ENCODE measurements around the gene NFIC. TPM values are rescaled to one million over a fixed set of nuclear protein-coding genes. Genes with fewer than 3 reads are reported as not detected.

NFIC gene
- total RNA-seq, 4 donors from 2014 or later, result 55.7 to 84.5 (median 65.5) TPM

DNA sequence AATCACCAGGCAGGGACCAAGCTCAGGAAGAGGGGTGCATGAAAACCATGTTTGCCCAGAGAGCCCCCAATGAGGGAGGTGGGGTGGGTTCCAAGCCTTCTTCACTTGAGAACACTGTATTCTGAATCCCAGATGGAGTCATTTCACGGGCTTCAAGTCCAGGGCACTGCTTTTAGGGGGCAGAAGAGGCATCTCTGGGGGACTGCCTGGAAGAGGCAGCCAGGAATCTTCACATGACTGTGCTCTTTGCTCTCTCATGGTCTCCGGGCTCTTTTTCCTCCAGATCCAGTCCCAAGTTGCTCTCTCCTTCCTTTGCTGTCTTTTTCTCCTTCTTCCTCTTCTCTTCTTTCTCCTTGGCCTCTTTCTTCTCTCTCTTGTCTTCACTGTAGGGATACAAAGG, 108.2 kb downstream of the NFIC start:
- ATAC-seq (ENCODE audit: low FRiP score) (no peak), DNase-seq (ENCODE audit: low spot score) (no peak)
- TF ChIP-seq, protein P1, sequence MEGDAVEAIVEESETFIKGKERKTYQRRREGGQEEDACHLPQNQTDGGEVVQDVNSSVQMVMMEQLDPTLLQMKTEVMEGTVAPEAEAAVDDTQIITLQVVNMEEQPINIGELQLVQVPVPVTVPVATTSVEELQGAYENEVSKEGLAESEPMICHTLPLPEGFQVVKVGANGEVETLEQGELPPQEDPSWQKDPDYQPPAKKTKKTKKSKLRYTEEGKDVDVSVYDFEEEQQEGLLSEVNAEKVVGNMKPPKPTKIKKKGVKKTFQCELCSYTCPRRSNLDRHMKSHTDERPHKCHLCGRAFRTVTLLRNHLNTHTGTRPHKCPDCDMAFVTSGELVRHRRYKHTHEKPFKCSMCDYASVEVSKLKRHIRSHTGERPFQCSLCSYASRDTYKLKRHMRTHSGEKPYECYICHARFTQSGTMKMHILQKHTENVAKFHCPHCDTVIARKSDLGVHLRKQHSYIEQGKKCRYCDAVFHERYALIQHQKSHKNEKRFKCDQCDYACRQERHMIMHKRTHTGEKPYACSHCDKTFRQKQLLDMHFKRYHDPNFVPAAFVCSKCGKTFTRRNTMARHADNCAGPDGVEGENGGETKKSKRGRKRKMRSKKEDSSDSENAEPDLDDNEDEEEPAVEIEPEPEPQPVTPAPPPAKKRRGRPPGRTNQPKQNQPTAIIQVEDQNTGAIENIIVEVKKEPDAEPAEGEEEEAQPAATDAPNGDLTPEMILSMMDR (IDR thresholded peaks at IDR 0.05), result no peak

DNA sequence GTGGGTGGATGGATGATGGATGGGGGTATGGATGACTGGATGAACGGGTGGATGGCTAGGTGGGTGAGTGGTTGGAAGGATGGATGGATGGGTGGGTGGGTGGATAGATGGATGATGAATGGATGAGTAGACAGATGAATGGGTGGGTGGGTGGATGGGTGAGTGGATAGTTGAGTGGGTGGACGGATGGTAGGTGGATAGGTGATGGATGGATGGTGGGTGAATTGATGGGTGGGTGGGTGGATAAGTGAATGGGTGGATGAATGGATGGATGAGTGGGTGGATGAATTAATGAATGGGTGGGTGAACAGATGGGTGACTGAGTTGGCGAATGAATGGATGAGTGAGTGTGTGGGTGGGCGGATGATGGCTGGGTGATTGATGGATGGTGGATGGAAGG, 109.1 kb downstream of the NFIC start:
- TF ChIP-seq, protein P1 (IDR thresholded peaks at IDR 0.05), result no peak
- DNase-seq (ENCODE audit: low spot score) (no peak), ATAC-seq (ENCODE audit: low FRiP score) (no peak)

DNA sequence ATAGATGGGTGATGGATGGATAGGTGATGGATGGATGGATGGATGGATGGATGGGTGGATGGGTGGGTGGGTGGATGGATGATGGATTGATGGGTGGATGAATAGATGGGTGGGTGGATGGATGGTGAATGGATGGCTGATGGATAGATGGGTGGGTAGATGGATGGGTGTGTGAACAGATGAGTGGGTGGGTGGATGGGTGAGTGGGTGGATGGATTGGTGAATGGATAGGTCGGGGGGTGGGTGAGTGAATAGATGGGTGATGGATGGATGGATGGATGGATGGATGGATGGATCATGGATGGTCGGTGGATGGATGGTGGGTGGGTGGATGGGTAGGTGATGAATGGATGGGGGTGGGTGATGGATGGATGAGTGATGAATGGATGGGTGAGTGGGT, 110.4 kb downstream of the NFIC start:
- DNase-seq (ENCODE audit: low spot score), result no peak
- TF ChIP-seq, protein P1 (IDR thresholded peaks at IDR 0.05), result no peak
- ATAC-seq (ENCODE audit: low FRiP score), result no peak

DNA sequence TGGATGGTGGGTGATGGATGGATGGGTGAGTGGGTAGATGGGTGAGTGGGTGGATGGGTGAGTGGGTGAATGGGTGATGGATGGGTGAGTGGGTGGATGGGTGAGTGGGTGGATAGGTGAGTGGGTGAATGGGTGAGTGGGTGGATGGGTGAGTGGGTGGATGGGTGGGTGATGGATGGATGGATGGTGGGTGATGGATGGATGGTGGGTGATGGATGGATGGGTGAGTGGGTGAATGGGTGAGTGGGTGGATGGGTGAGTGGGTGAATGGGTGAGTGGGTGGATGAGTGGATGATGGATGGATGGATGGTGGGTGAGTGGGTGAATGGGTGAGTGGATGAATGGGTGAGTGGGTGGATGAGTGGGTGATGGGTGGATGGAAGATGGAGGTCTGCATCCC, 111.1 kb downstream of the NFIC start:
- DNase-seq (ENCODE audit: low spot score) (no peak), ATAC-seq (ENCODE audit: low FRiP score) (no peak)
- TF ChIP-seq, protein P1 (IDR thresholded peaks at IDR 0.05), result no peak

DNA sequence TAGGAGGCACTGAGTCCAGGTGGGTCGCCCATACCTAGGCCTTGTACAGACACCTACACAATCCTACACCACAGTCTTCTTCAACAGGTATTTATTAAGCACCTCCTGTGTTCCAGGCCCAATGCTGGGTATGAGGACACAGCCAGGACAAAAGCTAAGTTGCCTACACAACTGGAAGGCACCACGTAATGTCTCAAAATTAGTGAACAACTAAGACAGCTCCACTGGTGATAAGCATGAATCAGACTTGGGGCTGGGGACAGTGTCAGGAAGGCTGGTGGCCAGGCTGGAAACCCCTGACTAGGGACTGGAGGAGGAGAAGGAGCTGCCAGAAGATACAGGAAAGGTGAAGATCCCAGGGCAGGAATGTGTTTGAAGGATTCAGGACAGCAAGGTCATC, 111.6 kb downstream of the NFIC start:
- ATAC-seq (ENCODE audit: low FRiP score), result no peak

DNA sequence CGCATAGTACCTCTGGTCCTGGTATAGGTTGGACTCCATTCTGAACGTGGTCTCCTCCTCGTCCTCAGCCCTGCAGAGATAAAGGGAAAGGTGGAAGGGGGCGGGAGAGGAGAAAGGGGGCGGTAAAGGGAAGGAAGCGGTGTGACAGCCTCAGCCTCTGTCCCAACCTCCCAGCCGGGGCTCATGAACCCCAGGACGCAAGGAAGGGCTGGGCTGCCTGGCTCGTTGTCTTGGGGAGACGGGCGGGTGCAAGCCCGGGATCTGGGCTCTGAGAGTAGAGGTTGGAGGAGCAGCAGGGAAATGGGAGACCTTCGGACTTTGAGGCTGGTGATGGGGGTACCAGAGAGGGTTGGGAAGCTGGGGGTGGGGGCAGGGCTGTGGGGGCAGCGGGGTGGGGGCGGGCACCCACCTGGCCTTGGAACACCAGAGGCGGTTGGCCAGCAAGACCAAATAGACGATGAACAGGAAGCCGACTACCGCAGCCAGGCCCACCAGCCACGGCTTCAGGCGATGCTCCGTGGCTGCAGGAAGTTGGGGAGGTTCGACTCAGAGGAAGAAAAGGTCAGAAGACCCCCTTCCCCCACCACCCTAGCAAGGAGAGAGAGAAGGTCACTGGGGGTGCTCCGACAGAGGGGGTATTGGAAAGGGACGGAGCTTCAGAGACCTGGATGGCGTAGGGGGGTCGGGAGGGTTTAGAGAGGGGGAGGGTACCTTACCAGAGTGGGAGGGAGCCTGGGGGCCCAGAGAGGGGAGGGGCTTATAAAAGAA, 112.2 kb downstream of the NFIC start:
- TF ChIP-seq, protein P1 (IDR thresholded peaks at IDR 0.05), result no peak

More for the DNA sequence above, 111.6 kb downstream of the NFIC start:
- no peak for DNase-seq (ENCODE audit: low spot score)
- TF ChIP-seq, protein P1 (IDR thresholded peaks at IDR 0.05), result no peak

DNA sequence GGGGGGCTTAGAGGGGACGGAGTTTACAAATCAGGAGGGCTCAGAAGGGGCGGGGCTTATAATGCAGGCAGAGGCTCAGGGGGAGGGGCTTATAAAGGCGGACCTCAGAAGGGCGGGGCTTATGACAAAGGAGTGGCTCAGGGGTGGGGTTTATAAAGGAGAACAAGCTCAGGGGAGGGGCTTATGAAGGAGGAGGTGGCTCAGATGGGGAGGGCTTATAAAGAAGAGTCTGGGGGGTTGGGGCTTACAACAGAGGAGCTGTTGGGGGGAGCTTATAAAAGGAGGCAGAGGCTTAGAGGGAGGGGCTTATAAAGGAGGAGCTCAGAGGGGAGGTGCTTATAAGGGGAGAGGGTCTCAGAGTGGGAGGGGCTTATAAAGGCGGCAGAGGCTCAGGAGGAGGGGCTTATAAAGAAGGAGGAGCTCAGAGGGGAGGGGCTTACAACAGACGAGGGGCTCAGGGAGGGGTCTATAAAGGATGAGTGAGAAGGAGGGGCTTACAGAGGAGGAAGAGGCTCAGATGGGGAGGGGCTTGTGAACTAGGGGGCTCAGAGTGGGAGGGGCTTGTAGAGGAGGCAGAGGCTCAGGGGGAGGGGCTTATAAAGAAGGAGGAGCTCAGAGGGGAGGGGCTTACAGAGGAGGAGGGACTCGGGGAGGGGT, 112.9 kb downstream of the NFIC start:
- TF ChIP-seq, protein P1 (IDR thresholded peaks at IDR 0.05), result no peak
- ATAC-seq (ENCODE audit: low FRiP score) (no peak), DNase-seq (ENCODE audit: low spot score) (no peak)

More for the DNA sequence above, 112.2 kb downstream of the NFIC start:
- ATAC-seq (ENCODE audit: low FRiP score) (no peak), DNase-seq (ENCODE audit: low spot score) (no peak)
